ENCODE data around the gene SEC63.

- TF ChIP-seq, protein P1, sequence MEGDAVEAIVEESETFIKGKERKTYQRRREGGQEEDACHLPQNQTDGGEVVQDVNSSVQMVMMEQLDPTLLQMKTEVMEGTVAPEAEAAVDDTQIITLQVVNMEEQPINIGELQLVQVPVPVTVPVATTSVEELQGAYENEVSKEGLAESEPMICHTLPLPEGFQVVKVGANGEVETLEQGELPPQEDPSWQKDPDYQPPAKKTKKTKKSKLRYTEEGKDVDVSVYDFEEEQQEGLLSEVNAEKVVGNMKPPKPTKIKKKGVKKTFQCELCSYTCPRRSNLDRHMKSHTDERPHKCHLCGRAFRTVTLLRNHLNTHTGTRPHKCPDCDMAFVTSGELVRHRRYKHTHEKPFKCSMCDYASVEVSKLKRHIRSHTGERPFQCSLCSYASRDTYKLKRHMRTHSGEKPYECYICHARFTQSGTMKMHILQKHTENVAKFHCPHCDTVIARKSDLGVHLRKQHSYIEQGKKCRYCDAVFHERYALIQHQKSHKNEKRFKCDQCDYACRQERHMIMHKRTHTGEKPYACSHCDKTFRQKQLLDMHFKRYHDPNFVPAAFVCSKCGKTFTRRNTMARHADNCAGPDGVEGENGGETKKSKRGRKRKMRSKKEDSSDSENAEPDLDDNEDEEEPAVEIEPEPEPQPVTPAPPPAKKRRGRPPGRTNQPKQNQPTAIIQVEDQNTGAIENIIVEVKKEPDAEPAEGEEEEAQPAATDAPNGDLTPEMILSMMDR (IDR thresholded peaks at IDR 0.05 in 4 of 5, conservative IDR thresholded peaks at IDR 0.05 in 1 of 5): no peak
- no peak for TF ChIP-seq POLR2A (IDR thresholded peaks at IDR 0.05)
Measured at GRCh38 chr6:107818272-107818671, 139.7 kb downstream of the SEC63 start.

Measured in gastrocnemius medialis (tissue), 4 donors.